CD4-positive, alpha-beta T cell treated with Interleukin-17A for 4 hours (primary cell): ENCODE data around the gene USP2.

ENCODE experiments used
- DNase-seq: peaks from one replicate; pipeline ENCODE4 v3.0.0-alpha.2; 2020; ENCODE audit warnings: mixed read lengths

Gene USP2

GRCh38 chr11:119361941-119362725 is 19.4 kb downstream of the USP2 start:
- DNase-seq = no peak

GRCh38 chr11:119361056-119361787 is 20.3 kb downstream of the USP2 start:
- DNase-seq = no peak

- DNase-seq = no peak
These were observed 21.9 kb downstream of the USP2 start for GRCh38 chr11:119359365-119360214.

GRCh38 chr11:119357074-119357473 is 24.4 kb downstream of the USP2 start:
- DNase-seq = no peak

GRCh38 chr11:119356349-119357031 is 25.0 kb downstream of the USP2 start:
- peak; percentile 81 for DNase-seq

- DNase-seq = no peak
These were observed 26.2 kb downstream of the USP2 start for GRCh38 chr11:119355091-119355843.

GRCh38 chr11:119352857-119353260 is 28.6 kb downstream of the USP2 start:
- DNase-seq = no peak

- no peak for DNase-seq
These were observed 30.3 kb downstream of the USP2 start for GRCh38 chr11:119351232-119351631.

GRCh38 chr11:119350302-119350701 is 31.2 kb downstream of the USP2 start:
- no peak for DNase-seq

- no peak for DNase-seq
These were observed 33.4 kb downstream of the USP2 start for GRCh38 chr11:119347940-119348605.

GRCh38 chr11:119347242-119347641 is 34.2 kb downstream of the USP2 start:
- DNase-seq = no peak

GRCh38 chr11:119346605-119347004 is 34.9 kb downstream of the USP2 start, which contains the start of gene MFRP:
Gene MFRP, minus strand, starts transcription at chr11:119346705. Its CDS starts 192 bp downstream, at chr11:119346513.
- no peak for DNase-seq

GRCh38 chr11:119345685-119346084 is 35.8 kb downstream of the USP2 start:
- no peak for DNase-seq

GRCh38 chr11:119344291-119345010 is 37.0 kb downstream of the USP2 start:
- no peak for DNase-seq

GRCh38 chr11:119343726-119344125 is 37.8 kb downstream of the USP2 start:
- no peak for DNase-seq

GRCh38 chr11:119342362-119343130 is 38.9 kb downstream of the USP2 start:
- no peak for DNase-seq

- DNase-seq = no peak
These were observed 39.5 kb downstream of the USP2 start for GRCh38 chr11:119342023-119342300.

GRCh38 chr11:119341222-119342022 is 40.1 kb downstream of the USP2 start:
- DNase-seq = no peak
